DND-41 (cell line): ENCODE data around the gene TMA16.

ENCODE experiments used
- ATAC-seq: fragments of 200-7000 bp; cut with Tn5 transposase; 3 replicates; pipeline ENCODE4 v1.9.1; 2021; ENCODE audit warnings: low read depth; ENCODE audit not compliant: insufficient read depth
- DNase-seq: peaks from one replicate; pipeline ENCODE4 v3.0.0-alpha.2; 2020
- H2AFZ ChIP-seq: 2 replicates; pipeline ENCODE4 v1.6.0; 2012; ENCODE audit warnings: low read depth, low read length
- H3K27ac ChIP-seq: 2 replicates; pipeline ENCODE4 v1.5.1; 2012; ENCODE audit warnings: low read length, inconsistent platforms
- H3K27me3 ChIP-seq: fragments of 200-600 bp; sonication (generic); 2 replicates; pipeline ENCODE4 v1.6.0; 2012; ENCODE audit warnings: low read length, mild to moderate bottlenecking, inconsistent platforms; ENCODE audit not compliant: insufficient read depth, poor library complexity
- H3K36me3 ChIP-seq: 2 replicates; pipeline ENCODE4 v1.5.1; 2012; ENCODE audit warnings: low read length, inconsistent platforms; ENCODE audit not compliant: insufficient read depth
- H3K4me1 ChIP-seq: 2 replicates; pipeline ENCODE4 v1.5.1; 2012; ENCODE audit warnings: mild to moderate bottlenecking, low read length; ENCODE audit not compliant: insufficient read depth
- H3K4me2 ChIP-seq: 2 replicates; pipeline ENCODE4 v1.6.0; 2012; ENCODE audit warnings: mild to moderate bottlenecking, moderate library complexity, low read length, inconsistent platforms; ENCODE audit not compliant: insufficient read depth
- H3K4me3 ChIP-seq, 2 experiments: fragments of 200-600 bp in 1 of 2; shearing (Covaris generic) in 1 of 2; 2 replicates each; pipeline ENCODE4 v1.5.1; 2012 to 2016; ENCODE audit warnings: inconsistent platforms in 2 of 2, low read length in 2 of 2, mild to moderate bottlenecking in 2 of 2, low read depth in 1 of 2, moderate library complexity in 1 of 2
- H3K79me2 ChIP-seq: 2 replicates; pipeline ENCODE4 v1.6.0; 2012; ENCODE audit warnings: low read length, inconsistent platforms; ENCODE audit not compliant: insufficient read depth
- H3K9ac ChIP-seq: 2 replicates; pipeline ENCODE4 v1.6.0; 2012; ENCODE audit warnings: low read depth, mild to moderate bottlenecking, inconsistent platforms, low read length, moderate library complexity
- H3K9me3 ChIP-seq: 2 replicates; pipeline ENCODE4 v1.5.1; 2012; ENCODE audit warnings: low read length, moderate library complexity, mild to moderate bottlenecking, inconsistent platforms; ENCODE audit not compliant: insufficient read depth, severe bottlenecking
- H4K20me1 ChIP-seq: 2 replicates; pipeline ENCODE4 v1.6.0; 2012; ENCODE audit warnings: low read length; ENCODE audit not compliant: insufficient read depth
- EZH2 ChIP-seq: IDR thresholded peaks from 3 replicates; pipeline ENCODE4 v1.6.1; 2012; ENCODE audit warnings: borderline replicate concordance, low read depth, mild to moderate bottlenecking, moderate library complexity, low read length, inconsistent platforms; ENCODE audit not compliant: severe bottlenecking
- TF ChIP-seq, protein P1 (sequence below): IDR thresholded peaks from 2 replicates; pipeline ENCODE4 v1.5.1; 2012; ENCODE audit warnings: borderline replicate concordance, low read length, moderate library complexity, mild to moderate bottlenecking; ENCODE audit not compliant: poor library complexity, severe bottlenecking; ENCODE audit errors: extremely low read depth

Gene TMA16

DNA sequence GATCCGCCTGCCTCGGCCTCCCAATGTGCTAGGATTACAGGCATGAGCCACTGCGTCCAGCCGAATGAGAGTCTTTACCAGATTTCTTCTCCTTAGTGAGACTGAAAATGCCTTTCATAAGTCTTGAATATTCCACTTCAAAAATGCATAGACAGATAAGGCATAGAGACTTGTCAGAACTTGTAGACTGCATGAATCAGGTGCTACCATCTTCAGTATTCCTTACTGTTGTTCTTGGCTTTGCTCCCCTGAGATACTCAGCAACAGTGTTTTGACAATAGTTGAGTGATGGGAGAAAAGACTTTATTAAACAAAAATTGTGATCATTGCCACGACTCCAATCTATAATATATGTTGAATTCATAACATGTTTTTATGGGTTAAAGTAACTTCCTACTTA is 31.9 kb upstream of the TMA16 start:
- H3K27ac ChIP-seq: no peak overlapping the region
- no peak for DNase-seq
- H3K4me2 ChIP-seq: no peak overlapping the region
- no peaks in the 10 kb centered on the region for H3K4me1 ChIP-seq
- TF ChIP-seq, protein P1, sequence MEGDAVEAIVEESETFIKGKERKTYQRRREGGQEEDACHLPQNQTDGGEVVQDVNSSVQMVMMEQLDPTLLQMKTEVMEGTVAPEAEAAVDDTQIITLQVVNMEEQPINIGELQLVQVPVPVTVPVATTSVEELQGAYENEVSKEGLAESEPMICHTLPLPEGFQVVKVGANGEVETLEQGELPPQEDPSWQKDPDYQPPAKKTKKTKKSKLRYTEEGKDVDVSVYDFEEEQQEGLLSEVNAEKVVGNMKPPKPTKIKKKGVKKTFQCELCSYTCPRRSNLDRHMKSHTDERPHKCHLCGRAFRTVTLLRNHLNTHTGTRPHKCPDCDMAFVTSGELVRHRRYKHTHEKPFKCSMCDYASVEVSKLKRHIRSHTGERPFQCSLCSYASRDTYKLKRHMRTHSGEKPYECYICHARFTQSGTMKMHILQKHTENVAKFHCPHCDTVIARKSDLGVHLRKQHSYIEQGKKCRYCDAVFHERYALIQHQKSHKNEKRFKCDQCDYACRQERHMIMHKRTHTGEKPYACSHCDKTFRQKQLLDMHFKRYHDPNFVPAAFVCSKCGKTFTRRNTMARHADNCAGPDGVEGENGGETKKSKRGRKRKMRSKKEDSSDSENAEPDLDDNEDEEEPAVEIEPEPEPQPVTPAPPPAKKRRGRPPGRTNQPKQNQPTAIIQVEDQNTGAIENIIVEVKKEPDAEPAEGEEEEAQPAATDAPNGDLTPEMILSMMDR: no peak
- TF ChIP-seq EZH2: no peak
- no peaks in the 10 kb centered on the region for H4K20me1 ChIP-seq
- no peaks in the 10 kb centered on the region for H3K36me3 ChIP-seq
- H3K27me3 ChIP-seq: no peaks in the 10 kb centered on the region
- no peak overlapping the region for H3K4me3 ChIP-seq
- no peak overlapping the region for H2AFZ ChIP-seq
- no peak overlapping the region for H3K9ac ChIP-seq
- H3K79me2 ChIP-seq: no peaks in the 10 kb centered on the region
- ATAC-seq: no peak
- no peaks in the 10 kb centered on the region for H3K9me3 ChIP-seq

DNA sequence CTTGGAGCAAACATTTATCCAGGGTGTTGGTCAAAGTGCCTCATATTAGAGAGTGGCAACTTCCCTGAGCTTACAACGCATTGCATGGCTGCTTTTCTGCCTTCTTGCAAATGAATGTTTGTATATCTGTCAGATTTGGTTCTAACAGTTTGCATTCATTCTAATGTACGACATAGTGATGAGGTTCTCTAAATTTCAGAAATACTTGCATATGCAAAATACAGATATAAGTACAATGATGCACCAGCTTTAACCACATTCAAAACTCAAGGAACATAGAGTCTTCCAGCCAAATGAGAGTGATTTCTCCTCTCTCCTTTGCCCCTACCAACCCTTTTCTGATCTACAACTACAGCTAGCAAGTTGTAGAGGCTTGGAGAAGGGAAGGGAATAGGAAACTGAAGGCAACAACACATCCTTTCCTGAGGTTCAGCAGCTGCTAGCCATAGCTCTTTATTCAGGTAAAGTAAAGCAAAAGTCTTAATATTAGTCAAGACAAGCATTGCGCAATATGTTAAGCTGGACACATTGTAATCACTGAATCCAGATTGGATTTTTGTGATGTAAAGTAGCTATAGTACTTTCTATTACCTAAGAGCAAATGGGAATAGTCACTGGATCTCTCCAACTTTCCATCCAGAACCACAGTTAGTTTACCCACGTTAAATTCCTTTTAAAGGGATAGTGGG is 27.3 kb upstream of the TMA16 start:
- ATAC-seq (no peak), DNase-seq (no peak)
- no peaks in the 10 kb centered on the region for H4K20me1 ChIP-seq
- H3K9me3 ChIP-seq: no peaks in the 10 kb centered on the region
- no peaks in the 10 kb centered on the region for H3K36me3 ChIP-seq
- H3K4me1 ChIP-seq: no peaks in the 10 kb centered on the region
- no peak for TF ChIP-seq EZH2
- TF ChIP-seq, protein P1: no peak
- H3K79me2 ChIP-seq: no peaks in the 10 kb centered on the region
- no peak overlapping the region for H3K4me2 ChIP-seq
- H2AFZ ChIP-seq: no peak overlapping the region
- H3K27ac ChIP-seq: no peak overlapping the region
- no peak overlapping the region for H3K9ac ChIP-seq
- no peaks in the 10 kb centered on the region for H3K27me3 ChIP-seq
- H3K4me3 ChIP-seq: no peak overlapping the region

DNA sequence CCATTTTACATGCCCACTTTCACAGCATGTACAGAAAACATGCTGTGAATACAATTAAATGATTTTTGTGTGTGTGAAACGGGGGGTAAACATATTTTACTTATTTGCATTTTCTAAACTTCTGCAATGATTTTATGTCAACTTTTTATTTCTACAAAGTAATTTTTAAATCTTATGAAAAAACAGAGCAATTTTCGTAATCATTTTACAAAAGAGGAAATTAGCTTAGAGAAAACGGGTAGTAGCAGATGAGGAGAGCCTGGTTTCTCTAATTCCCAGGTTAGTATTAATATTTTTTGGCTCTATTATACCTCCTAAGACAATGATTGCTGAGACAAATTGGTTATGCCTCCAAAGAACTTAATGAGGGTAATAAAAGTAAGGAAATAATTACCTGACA is 24.1 kb upstream of the TMA16 start:
- H3K4me1 ChIP-seq: no peaks in the 10 kb centered on the region
- TF ChIP-seq, protein P1: no peak
- TF ChIP-seq EZH2: no peak
- no peak overlapping the region for H3K4me2 ChIP-seq
- no peak overlapping the region for H3K4me3 ChIP-seq
- no peak for ATAC-seq
- H2AFZ ChIP-seq: no peak overlapping the region
- no peak overlapping the region for H3K27ac ChIP-seq
- no peaks in the 10 kb centered on the region for H3K79me2 ChIP-seq
- H3K27me3 ChIP-seq: no peaks in the 10 kb centered on the region
- no peaks in the 10 kb centered on the region for H4K20me1 ChIP-seq
- H3K9me3 ChIP-seq: no peaks in the 10 kb centered on the region
- H3K9ac ChIP-seq: no peak overlapping the region
- DNase-seq: no peak
- no peaks in the 10 kb centered on the region for H3K36me3 ChIP-seq

DNA sequence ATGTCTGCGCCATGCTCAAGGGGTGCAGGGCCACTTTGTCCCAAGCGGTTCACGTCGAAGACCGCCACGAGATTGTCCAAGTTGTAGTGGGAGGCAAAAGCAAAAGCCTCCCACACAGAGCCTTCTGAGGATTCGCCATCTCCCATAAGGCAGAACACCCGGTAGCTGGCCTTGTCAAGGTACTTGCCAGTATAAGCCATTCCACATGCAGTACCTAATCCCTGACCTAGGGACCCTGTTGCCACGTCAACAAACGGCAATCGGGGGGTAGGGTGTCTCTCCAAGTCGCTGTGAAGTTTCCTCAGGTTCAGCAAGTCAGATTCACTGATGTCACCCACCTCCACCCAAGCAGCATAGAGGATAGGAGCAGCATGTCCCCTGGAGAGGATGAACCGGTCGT is 21.4 kb upstream of the TMA16 start:
- no peaks in the 10 kb centered on the region for H3K79me2 ChIP-seq
- no peaks in the 10 kb centered on the region for H3K4me1 ChIP-seq
- no peak overlapping the region for H2AFZ ChIP-seq
- no peak overlapping the region for H3K4me3 ChIP-seq
- TF ChIP-seq EZH2: no peak
- TF ChIP-seq, protein P1: no peak
- no peaks in the 10 kb centered on the region for H4K20me1 ChIP-seq
- DNase-seq: no peak
- H3K4me2 ChIP-seq: no peak overlapping the region
- no peaks in the 10 kb centered on the region for H3K9me3 ChIP-seq
- no peaks in the 10 kb centered on the region for H3K27me3 ChIP-seq
- H3K36me3 ChIP-seq: no peaks in the 10 kb centered on the region
- no peak overlapping the region for H3K27ac ChIP-seq
- no peak for ATAC-seq
- H3K9ac ChIP-seq: no peak overlapping the region
